DMS114 treated with DMSO at 0.1 percent for 48 hours (cell line): ENCODE measurements around the gene PARD3B.

ENCODE experiments used
- DNase-seq: peaks from one replicate; lab custom pipeline; 2025; ENCODE audit not compliant: unreplicated experiment; lab: John Stamatoyannopoulos, UW

The PARD3B gene

DNA sequence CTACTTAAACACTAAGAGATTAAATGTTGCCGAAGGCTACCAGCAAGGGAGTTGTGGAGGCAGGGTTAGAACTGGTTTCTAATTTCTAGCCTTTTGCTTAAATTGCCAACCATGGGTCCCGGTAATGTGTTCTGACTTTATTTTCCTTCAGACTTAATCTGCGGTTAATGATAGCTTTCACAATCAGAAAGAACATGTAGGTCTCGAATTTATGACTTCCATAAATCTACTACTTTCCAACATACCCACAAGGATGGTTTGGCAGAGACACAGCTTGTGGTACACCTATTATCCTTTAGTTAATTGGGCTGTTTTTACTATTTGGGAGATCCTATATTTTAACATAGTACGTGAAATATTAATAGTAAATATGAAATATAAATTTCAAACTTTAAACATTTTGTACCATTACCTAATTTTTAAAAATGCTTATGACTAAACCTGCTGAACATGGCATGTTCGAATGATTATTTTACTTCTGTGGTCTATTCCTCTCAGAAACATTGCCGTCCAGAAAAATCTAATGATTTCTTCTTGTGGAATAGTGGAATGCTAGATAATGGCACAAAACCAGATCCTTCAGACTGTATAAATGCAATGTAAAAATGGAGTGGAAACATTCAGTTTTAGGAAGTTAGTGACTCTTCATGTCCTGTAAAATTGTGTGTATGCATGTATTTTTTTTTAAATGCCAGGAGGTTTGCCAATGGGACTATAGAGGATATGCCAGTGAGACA, 41.3 kb downstream of the PARD3B start:
- no peak for DNase-seq

DNA sequence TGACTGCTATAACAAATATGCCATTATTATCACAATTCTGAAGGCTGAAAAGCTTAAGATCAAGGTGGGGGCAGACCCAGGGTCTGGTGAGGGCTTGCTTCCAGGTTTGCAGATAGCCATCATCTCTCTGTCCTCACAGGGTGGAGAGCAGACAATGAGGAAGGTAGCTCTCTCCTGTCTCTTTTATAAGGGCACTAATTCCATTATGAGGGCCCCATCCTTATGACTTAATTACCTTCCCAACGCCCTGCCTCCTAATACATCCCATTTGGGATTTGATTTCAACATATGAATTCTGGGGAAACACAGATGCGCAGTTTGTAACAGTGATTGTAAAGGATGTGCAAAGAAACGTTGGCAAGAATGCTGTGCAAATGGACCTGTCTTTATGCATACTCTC, 44.8 kb downstream of the PARD3B start:
- no peak for DNase-seq

DNA sequence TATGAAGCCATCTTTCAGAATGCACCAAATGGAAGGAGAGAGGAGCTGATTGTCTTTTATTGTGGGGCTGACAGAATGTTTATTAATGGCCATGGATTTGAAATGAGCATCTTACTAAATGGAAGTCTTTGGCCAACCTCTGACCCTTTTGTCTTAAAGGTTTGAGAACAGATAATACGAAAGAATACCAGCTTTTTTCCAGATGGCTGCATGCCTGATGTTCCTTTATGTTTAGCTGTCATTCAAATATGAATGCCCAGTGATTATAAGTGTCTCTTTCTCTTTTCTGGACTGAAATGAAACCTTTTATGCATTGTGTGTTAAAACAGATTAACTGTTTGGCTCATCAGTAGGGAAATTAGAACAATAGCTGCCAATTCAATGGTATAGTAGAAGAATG, 46.0 kb downstream of the PARD3B start:
- DNase-seq: no peak

GRCh38 chr2:204604061-204604460, 58.8 kb downstream of the PARD3B start:
- DNase-seq: no peak

DNA sequence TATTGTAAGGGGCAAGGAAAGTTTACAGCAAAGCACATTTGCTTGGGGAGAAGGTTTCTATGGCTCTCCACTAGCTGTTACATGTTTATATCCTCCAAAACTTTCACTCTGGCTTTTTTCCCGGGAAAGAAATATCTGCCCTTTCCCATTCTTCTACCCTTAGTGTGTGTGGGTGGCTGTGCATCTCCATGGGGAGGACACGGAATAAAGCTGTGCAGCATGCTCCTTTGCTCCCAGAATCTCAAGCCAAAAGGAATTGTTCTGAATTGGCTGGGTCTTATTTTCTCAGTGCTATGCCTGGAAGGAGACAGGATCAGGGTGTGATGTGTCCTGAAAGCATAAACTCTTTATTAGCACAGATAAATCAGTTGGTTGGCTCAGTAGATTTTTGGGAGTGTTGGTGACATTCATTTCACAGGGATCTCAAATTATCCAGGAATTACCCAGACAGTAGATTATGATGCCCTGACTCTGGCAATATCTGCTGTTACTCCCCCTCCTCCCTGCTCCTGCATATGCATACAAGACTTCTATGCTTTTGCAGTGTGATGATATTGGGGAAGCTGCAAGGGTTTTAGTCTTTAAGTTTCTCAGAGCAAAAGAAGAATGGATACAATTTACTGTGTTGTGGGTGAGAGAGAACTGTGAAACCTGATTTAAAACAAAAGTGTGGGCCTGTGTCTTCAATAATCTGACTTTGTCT, 63.1 kb downstream of the PARD3B start:
- DNase-seq: no peak

- no peak for DNase-seq
Measured at GRCh38 chr2:204611017-204611631, 65.8 kb downstream of the PARD3B start.

DNA sequence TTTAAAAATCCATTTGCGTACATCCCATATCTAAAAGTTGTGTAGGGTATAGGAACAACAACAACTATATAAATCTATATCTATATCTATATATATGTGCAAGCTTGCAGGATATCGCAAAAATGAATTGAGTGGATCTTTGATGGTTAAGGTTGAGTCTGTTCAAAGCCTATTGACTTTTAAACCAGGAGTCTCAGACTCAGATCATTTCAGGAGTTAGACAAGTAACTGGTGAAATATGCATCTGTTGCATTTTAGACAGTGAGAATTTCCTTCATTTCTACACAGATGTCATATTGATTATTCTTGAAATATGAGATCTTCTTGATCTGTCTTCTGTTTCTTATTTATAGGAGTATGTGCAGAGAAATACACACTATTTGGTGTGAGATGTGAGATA, 66.5 kb downstream of the PARD3B start:
- no peak for DNase-seq

DNA sequence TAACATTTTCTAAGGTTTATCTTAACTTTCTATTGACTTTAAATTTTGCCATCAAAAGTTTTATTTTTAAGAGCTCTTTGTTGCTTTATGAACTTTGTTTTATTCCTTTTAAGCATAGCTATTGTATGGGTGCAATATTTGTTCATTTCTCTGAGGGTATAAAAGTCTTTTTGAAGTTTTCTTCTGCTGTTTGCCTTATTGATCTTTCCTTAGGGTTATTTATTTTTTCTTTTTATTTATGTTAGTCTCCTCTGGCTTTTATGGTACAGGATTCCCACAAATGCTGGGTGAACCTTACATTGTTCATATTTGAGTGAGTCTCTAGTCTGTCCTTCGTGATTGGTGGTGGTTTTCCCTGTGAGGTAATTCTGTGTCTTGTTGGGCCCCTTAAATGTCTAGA, 68.4 kb downstream of the PARD3B start:
- no peak for DNase-seq

GRCh38 chr2:204615456-204615855, 70.2 kb downstream of the PARD3B start:
- DNase-seq: no peak

DNA sequence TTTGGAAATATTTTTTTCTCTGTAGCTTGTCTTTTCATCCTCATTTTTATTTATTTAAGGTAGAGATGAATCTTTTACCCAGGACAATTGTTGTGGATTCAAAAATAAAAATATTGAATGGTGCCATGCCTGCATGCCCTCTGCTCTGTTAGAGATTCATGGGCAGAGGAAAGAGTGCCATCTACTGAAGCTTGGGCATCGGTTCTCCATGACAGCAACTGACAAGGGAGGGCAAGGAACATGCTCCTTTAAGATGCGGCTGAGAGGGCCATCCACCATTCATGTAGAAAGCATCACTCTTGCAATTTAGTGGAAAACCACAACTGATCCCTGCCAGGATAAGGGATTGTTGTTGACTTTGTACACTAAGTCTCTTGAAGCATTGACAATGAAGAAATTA, 79.9 kb downstream of the PARD3B start:
- DNase-seq: no peak

- no peak for DNase-seq
Measured at GRCh38 chr2:204628926-204629712, 83.8 kb downstream of the PARD3B start.

- DNase-seq: no peak
Measured at GRCh38 chr2:204632410-204632809, 87.1 kb downstream of the PARD3B start.

- no peak for DNase-seq
Measured at GRCh38 chr2:204634564-204634963, 89.3 kb downstream of the PARD3B start.

- no peak for DNase-seq
Measured at GRCh38 chr2:204635478-204635877, 90.2 kb downstream of the PARD3B start.

GRCh38 chr2:204638471-204639194, 93.4 kb downstream of the PARD3B start:
- DNase-seq: no peak

GRCh38 chr2:204643326-204643725, 98.1 kb downstream of the PARD3B start:
- no peak for DNase-seq

DNA sequence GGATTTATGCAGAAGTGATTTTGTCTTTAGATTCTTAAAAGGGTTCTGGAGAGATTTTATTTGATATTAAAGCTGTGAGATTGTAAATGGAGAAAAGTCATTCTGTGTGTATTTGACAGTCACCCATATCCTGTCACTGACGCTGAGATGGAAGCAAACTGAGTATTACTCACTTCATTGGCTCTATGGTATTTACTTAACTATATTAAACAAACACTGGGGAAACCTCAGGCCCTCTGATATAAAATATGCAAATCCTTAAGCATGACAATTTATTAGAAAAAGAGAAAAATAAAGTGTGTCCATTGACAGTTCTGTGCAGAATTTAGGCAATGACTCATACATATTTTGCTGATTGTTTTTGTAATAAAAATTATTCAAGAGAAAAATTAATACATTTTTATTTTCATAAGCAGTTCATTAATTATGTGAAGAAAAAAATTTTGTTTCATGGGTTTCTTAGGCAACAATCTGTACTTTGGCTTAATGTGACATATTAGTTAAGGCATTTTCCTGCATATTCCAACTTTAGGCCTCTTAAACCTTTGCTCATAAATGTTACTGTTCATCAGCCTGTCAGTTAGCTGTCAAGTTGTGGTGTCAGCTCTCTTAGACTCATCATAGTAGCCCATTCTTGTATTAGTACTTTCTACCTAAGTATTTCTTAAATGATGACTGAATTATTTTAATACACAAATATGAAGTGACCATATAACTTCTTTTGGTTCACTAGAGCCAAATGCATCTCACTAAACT, 99.9 kb downstream of the PARD3B start:
- no peak for DNase-seq

GRCh38 chr2:204647626-204648025, 102.4 kb downstream of the PARD3B start:
- no peak for DNase-seq

DNA sequence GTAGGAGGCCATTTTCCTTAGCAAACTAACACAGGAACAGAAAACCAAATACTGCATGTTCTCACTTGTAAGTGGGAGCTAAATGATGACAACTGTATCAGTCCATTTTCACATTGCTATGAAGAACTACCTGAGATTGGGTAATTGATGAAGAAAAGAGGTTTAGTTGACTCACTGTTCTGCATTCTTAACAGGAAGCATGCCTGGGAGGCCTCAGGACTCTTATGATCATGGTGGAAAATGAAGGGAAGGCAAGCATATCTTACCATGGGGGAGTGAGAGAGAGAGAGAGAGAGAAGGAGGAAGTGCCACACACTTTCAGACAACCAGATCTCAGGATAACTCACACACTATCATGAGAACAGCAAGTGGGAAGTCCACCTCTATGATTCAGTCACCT, 105.3 kb downstream of the PARD3B start:
- no peak for DNase-seq

DNA sequence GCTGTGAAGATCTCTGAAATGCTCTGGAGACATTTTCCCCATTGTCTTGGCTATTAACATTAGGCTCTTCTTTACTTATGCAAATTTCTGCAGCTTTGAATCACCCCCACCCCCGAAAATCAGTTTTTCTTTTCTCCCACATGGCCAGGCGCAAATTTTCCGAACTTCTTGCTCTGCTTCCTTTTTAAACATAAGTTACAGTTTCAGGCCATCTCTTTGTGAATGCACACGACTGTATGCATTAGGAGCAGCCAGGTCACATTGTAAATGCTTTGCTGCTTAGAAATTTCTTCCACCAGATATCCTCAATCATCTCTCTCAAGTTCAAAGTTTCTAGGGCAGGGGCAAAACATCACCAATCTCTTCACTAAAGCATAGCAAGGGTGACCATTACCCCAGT, 106.8 kb downstream of the PARD3B start:
- DNase-seq: no peak
